ENCODE results near the gene PLN.

- TF ChIP-seq SRSF7 (optimal IDR thresholded peaks at IDR 0.05; ENCODE audit: low read depth, low read length): no peak
- TF ChIP-seq MYC (IDR thresholded peaks at IDR 0.05; ENCODE audit: low read depth, low read length): no peak
- no peak for TF ChIP-seq MYC (CRISPR knock-in tag; IDR thresholded peaks at IDR 0.05; ENCODE audit: borderline replicate concordance, low read depth)
- no peak for TF ChIP-seq CUX1 (CRISPR knock-in tag; IDR thresholded peaks at IDR 0.05)
- TF ChIP-seq GATA2 (CRISPR knock-in tag; IDR thresholded peaks at IDR 0.05): no peak
- TF ChIP-seq RAD21 (CRISPR knock-in tag; conservative IDR thresholded peaks at IDR 0.05 in 1 of 2, IDR thresholded peaks at IDR 0.05 in 1 of 2): peak; percentile 54 to 63
- no peak for TF ChIP-seq PTBP1 (IDR thresholded peaks at IDR 0.05; ENCODE audit: low read depth, low read length)
- TF ChIP-seq STAG1 (CRISPR knock-in tag; IDR thresholded peaks at IDR 0.05; ENCODE audit: borderline replicate concordance): no peak
- no peak for TF ChIP-seq TAF1 (IDR thresholded peaks at IDR 0.05; ENCODE audit: control insufficient read depth, extremely low read depth, insufficient read depth, low read length, severe bottlenecking)
- no peak for TF ChIP-seq USF1 (CRISPR knock-in tag; IDR thresholded peaks at IDR 0.05)
- no peak for TF ChIP-seq CBX1 (IDR thresholded peaks at IDR 0.05; ENCODE audit: low read depth)
- TF ChIP-seq CTCF (IDR thresholded peaks at IDR 0.05 in 2 of 3, conservative IDR thresholded peaks at IDR 0.05 in 1 of 3; ENCODE audit: insufficient read depth in 2 of 3, low read depth in 1 of 3, low read length in 3 of 3): peak; percentile 47 to 66 (median 60); a peak in 5 of 6 replicates
- TF ChIP-seq E4F1 (CRISPR knock-in tag; IDR thresholded peaks at IDR 0.05; ENCODE audit: borderline replicate concordance): no peak
Observed at GRCh38 chr6:118509009-118509617, 39.0 kb upstream of the PLN start.
